HCT116 (cell line): ENCODE results near the gene ARHGEF1. TPM values are rescaled to one million over a fixed set of nuclear protein-coding genes. Genes with fewer than 3 reads are reported as not detected.

Source experiments
- ATAC-seq: fragments of 200-7000 bp; cut with Tn5 transposase; 2 replicates; pipeline ENCODE4 v1.9.1; 2020; ENCODE audit warnings: mild to moderate bottlenecking, moderate library complexity
- BruUV-seq: library from RNA; stranded (reverse); fragments of 400-500 nt; replicated peaks from 2 replicates; lab custom pipeline; 2021; lab: Mats Ljungman, UMichigan
- CTCF ChIA-PET: fragments of 300-600 bp; sonication (Branson Sonifier 250); formaldehyde crosslinking; loops from one replicate; lab custom pipeline; 2021; ENCODE audit warnings: antibody characterized with exemption; lab: Charles Lee
- POLR2A ChIA-PET: fragments of 300-600, 350-600 bp; sonication (Branson Sonifier 250); formaldehyde crosslinking; loops from one replicate; lab custom pipeline; 2021; ENCODE audit warnings: antibody characterized with exemption; lab: Charles Lee
- RAD21 ChIA-PET, 2 experiments: fragments of 300-600 bp; sonication (Branson Sonifier 250); formaldehyde crosslinking; loops; one replicate each; lab custom pipeline; 2023; ENCODE audit warnings: low total read pairs in 2 of 2; ENCODE audit not compliant: uncharacterized antibody in 2 of 2, unreplicated experiment in 2 of 2, low non-redundant PET in 1 of 2; lab: Charles Lee
- DNase-seq: peaks from one replicate; pipeline ENCODE4 v3.0.0-alpha.2; 2010; ENCODE audit warnings: low read depth, low spot score
- H2AFZ ChIP-seq: fragments of 200-600 bp; shearing (Covaris generic), sonication (generic); 2 replicates; pipeline ENCODE4 v1.6.1; 2017; ENCODE audit warnings: low read depth, mixed run types, mixed read lengths, antibody characterized with exemption, low read length; ENCODE audit not compliant: poor library complexity, severe bottlenecking
- H3K27ac ChIP-seq: 2 replicates; pipeline ENCODE4 v1.5.1; 2012; ENCODE audit warnings: low read depth, low read length
- H3K27me3 ChIP-seq: fragments of 200-600 bp; sonication (generic); 2 replicates; pipeline ENCODE4 v1.6.1; 2016; ENCODE audit warnings: mixed run types, low read length, mixed read lengths; ENCODE audit not compliant: insufficient read depth
- H3K36me3 ChIP-seq, 2 experiments: fragments of 200-500 bp in 1 of 2; fragments of 200-600 bp in 1 of 2; sonication (Bioruptor generic) in 1 of 2; sonication (generic) in 1 of 2; 2 replicates each; pipeline versions ENCODE4 v1.5.1 to v1.6.1; 2014 to 2016; ENCODE audit warnings: low read length in 2 of 2, inconsistent platforms in 1 of 2, mixed read lengths in 1 of 2, mixed run types in 1 of 2; ENCODE audit not compliant: insufficient read depth in 2 of 2, control insufficient read depth in 1 of 2
- H3K4me1 ChIP-seq, 2 experiments: fragments of 200-600 bp in 1 of 2; sonication (generic) in 1 of 2; 2 replicates each; pipeline versions ENCODE4 v1.5.1 to v1.6.1; 2012 to 2017; ENCODE audit warnings: low read length in 2 of 2, inconsistent platforms in 1 of 2, mild to moderate bottlenecking in 1 of 2, mixed read lengths in 1 of 2, mixed run types in 1 of 2, moderate library complexity in 1 of 2; ENCODE audit not compliant: insufficient read depth in 2 of 2, control insufficient read depth in 1 of 2
- H3K4me2 ChIP-seq: fragments of 200-600 bp; sonication (generic); 2 replicates; pipeline ENCODE4 v1.6.1; 2017; ENCODE audit warnings: mixed run types, low read length, mixed read lengths
- H3K4me3 ChIP-seq, 2 experiments: fragments of 200-600 bp in 1 of 2; sonication (generic) in 1 of 2; replicated peaks in 1 of 2; 2 replicates each; pipeline ENCODE4 v1.5.1; 2011 to 2016; ENCODE audit warnings: low read length in 2 of 2, control low read depth in 1 of 2, low read depth in 1 of 2, mild to moderate bottlenecking in 1 of 2, mixed read lengths in 1 of 2, mixed run types in 1 of 2
- H3K79me2 ChIP-seq: fragments of 200-600 bp; sonication (generic); 2 replicates; pipeline ENCODE4 v1.6.1; 2017; ENCODE audit warnings: mild to moderate bottlenecking, mixed run types, low read length, moderate library complexity, mixed read lengths; ENCODE audit not compliant: insufficient read depth
- H3K9ac ChIP-seq: fragments of 200-600 bp; sonication (generic); 2 replicates; pipeline ENCODE4 v1.6.1; 2016; ENCODE audit warnings: low read length, mixed read lengths
- H3K9me2 ChIP-seq: fragments of 200-600 bp; sonication (generic), shearing (Covaris generic); 2 replicates; pipeline ENCODE4 v1.6.1; 2017; ENCODE audit warnings: mixed run types, mild to moderate bottlenecking, moderate library complexity; ENCODE audit not compliant: insufficient read depth
- H3K9me3 ChIP-seq, 2 experiments: fragments of 200-500 bp in 1 of 2; fragments of 200-600 bp in 1 of 2; sonication (Bioruptor generic) in 1 of 2; sonication (generic) in 1 of 2; 2 replicates each; pipeline ENCODE4 v1.6.1; 2014 to 2017; ENCODE audit warnings: low read length in 2 of 2, mixed read lengths in 2 of 2, inconsistent platforms in 1 of 2, low read depth in 1 of 2, mild to moderate bottlenecking in 1 of 2, mixed run types in 1 of 2, moderate library complexity in 1 of 2; ENCODE audit not compliant: control insufficient read depth in 1 of 2, insufficient read depth in 1 of 2
- H4K20me1 ChIP-seq: fragments of 200-600 bp; sonication (generic), shearing (Covaris generic); 2 replicates; pipeline ENCODE4 v1.6.1; 2017; ENCODE audit warnings: mixed run types, mild to moderate bottlenecking, moderate library complexity; ENCODE audit not compliant: insufficient read depth
- EGR1 ChIP-seq: IDR thresholded peaks from 2 replicates; pipeline ENCODE4 v1.6.1; 2012; ENCODE audit warnings: low read depth
- ELF1 ChIP-seq: IDR thresholded peaks from 2 replicates; pipeline ENCODE4 v1.6.1; 2012; ENCODE audit warnings: low read depth, borderline replicate concordance
- EZH2phosphoT487 ChIP-seq: fragments of 200-600 bp; IDR thresholded peaks from 2 replicates; pipeline ENCODE4 v1.6.1; 2018; ENCODE audit warnings: antibody characterized with exemption, borderline replicate concordance
- MAX ChIP-seq: IDR thresholded peaks from 2 replicates; pipeline ENCODE4 v1.6.1; 2012
- POLR2AphosphoS5 ChIP-seq: IDR thresholded peaks from 2 replicates; pipeline ENCODE4 v1.6.1; 2011; ENCODE audit warnings: mild to moderate bottlenecking, low read depth, low read length, moderate library complexity
- SRF ChIP-seq: IDR thresholded peaks from 2 replicates; pipeline ENCODE4 v1.6.1; 2012; ENCODE audit warnings: low read depth
- intact Hi-C: fragments of 100-400 bp; cut with micrococcal nuclease; formaldehyde crosslinking; loops from 2 replicates; pipeline ENCODE4 v1.10.0; 2022
- total RNA-seq: library from RNA; stranded (reverse); gene quantifications from one replicate; pipeline ENCODE4 v1.2.1, GENCODE V29; 2021; ENCODE audit not compliant: unreplicated experiment

Gene ARHGEF1
- total RNA-seq, 1 experiment from 2014 or later, result 110 TPM

- Histone ChIP-seq H3K9me2 (no peaks in the 10 kb centered on the region), H3K9ac (no peak overlapping the region), H3K9me3 (no peaks in the 10 kb centered on the region), H2AFZ (no peak overlapping the region), H3K4me3 (no peak overlapping the region), H3K4me2 (no peak overlapping the region), H3K36me3 (peaks cover 8 to 15% of the 10 kb centered on the region in 2 experiments; a peak in 3 of 4 replicates), H3K4me1 (peaks cover 0 to 5% of the 10 kb centered on the region in 2 experiments; a peak in 1 of 4 replicates), H3K27ac (no peak overlapping the region), H3K27me3 (no peaks in the 10 kb centered on the region; the same call in 1 of the 2 replicates), H3K79me2 (no peaks in the 10 kb centered on the region), H4K20me1 (no peaks in the 10 kb centered on the region)
- CTCF ChIA-PET, result no interaction called here
- POLR2A ChIA-PET, result no interaction called here
- RAD21 ChIA-PET, result no interaction called here
- DNase-seq (no peak), ATAC-seq (no peak)
- no peak for TF ChIP-seq POLR2AphosphoS5
- no peak for TF ChIP-seq MAX
- TF ChIP-seq EGR1, result no peak
- intact Hi-C loops, result no loop called here
- BruUV-seq, result no TSS peak
Observed at GRCh38 chr19:41908724-41909464, 25.9 kb downstream of the ARHGEF1 start.

- Histone ChIP-seq H3K4me2 (no peak overlapping the region), H3K9me3 (no peaks in the 10 kb centered on the region), H3K27ac (no peak overlapping the region), H3K9me2 (no peaks in the 10 kb centered on the region), H2AFZ (no peak overlapping the region), H3K4me3 (no peak overlapping the region), H4K20me1 (no peaks in the 10 kb centered on the region), H3K9ac (no peak overlapping the region), H3K36me3 (peaks cover 4 to 9% of the 10 kb centered on the region in 2 experiments; a peak in 3 of 4 replicates), H3K79me2 (no peaks in the 10 kb centered on the region), H3K27me3 (no peaks in the 10 kb centered on the region; the same call in 1 of the 2 replicates), H3K4me1 (no peaks in the 10 kb centered on the region)
- TF ChIP-seq SRF (no peak), MAX (no peak), ELF1 (no peak), EGR1 (no peak), POLR2AphosphoS5 (no peak), EZH2phosphoT487 (no peak)
- BruUV-seq, result no TSS peak
- intact Hi-C loops, result no loop called here
- POLR2A ChIA-PET, result no interaction called here
- RAD21 ChIA-PET, result no interaction called here
- no peak for ATAC-seq
- DNase-seq, result no peak
- CTCF ChIA-PET, result no interaction called here
Observed at GRCh38 chr19:41909706-41910105, 26.7 kb downstream of the ARHGEF1 start.
